ENCODE measurements around the gene HSPA6.
A peak's percentile ranks its signal among the peaks of the same experiment; 100 is the strongest.
"Not testable (repeated sequence)": the region's sequence is repeated elsewhere in the genome, so short reads cannot be mapped to it uniquely, and the experiment has no call there.

HSPA6 gene

DNA sequence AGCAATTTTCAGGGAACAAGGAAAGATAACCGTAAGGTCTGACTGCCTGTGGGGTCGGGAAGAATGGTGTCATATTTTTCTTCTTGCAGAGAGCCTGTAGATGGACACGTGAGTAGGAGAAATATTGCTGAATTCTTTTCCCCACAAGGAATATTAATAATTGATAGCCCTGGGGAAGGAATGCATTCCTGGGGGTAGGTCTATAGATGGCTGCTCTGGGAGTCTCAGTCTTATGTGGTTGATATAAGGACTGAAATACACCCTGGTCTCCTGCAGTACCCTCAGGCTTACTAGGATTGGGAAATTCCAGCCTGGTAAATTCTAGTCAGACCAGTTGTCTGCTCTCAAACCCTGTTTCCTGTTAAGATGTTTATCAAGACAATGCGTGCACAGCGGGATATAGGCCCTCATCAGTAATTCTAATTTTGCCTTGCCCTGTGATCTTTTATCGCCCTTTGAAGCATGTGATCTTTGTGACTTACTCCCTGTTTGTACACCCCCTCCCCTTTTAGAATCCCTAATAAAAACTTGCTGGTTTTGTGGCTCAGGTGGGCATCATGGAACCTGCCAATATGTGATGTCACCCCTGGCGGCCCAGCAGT is 12.8 kb downstream of the HSPA6 start:
- not testable (repeated sequence) for DNase-seq

DNA sequence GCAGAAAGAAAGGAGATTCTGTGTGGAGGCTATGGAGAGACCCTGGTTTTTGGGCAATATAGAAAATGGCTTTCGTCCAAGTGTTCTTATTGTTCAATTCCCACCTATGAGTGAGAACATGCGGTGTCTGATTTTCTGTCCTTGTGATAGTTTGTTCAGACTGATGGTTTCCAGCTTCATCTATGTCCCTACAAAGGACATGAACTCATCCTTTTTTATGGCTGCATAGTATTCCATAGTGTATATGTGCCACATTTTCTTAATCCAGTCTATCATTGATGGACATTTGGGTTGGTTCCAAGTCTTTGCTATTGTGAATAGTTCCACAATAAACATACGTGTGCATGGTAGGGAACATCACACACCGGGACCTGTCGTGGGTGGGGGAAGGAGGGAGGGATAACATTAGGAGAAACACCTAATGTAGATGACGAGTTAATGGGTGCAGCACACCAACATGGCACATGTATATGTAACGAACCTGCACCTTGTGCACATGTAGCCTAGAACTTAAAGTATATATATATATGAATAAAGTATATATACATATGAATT is 14.7 kb downstream of the HSPA6 start:
- not testable (repeated sequence) for DNase-seq

DNA sequence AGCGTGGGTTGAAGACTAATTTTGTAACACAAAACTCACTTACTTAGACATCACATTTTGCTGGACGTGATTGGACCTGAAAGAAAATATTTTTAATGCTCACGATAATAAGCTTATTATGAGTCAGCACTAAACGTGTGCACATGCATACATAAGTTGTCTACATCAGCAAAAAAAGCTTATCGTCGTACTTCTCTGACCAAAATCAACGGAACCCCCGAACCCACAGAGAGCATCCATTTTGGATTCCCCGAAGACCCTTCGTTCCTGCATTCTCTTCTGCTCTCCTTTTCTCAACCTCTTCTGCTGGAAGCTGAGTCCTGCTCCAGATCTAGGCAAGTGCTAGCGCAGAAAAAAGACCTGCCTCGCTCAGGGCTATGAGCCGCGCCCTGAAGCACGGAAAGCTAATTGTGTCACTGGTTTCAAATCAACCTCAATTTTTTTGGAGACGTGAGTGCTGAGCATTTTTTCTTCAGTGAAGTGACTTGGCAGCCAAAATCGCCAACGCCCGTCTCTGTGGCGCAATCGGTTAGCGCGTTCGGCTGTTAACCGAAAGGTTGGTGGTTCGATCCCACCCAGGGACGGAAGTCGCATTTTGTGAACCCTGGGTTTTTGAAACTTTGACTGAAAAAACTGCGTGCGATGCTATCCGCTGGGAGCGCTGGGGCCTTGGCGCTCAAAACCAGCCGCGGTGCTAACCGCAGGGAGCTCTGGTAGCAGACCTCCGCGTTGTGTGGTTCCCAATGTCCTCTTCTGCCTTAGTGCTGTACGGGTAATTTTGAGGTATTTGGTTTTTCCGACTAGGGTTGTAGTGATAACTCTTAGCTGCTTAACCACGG is 15.6 kb downstream of the HSPA6 start:
- DNase-seq: peak; percentile 54

DNA sequence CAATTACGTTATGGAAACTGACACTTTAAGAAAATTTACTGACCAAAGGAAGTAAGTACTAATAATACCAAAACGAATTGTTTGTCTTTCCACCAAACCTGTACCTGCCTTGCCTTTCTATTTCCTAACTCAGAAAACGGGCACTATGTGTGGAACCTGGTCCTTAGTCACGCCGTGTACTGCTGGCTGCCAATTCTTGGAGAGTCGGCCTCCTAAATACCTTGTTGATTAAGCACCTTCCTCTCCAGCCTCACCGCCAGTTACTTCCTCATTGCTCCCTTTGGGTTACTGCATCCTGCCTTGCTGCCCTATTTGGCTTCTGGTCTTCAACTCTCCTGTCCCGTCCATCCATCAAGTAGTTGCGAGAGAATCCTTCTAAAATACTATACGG is 16.2 kb downstream of the HSPA6 start:
- not testable (repeated sequence) for DNase-seq

DNA sequence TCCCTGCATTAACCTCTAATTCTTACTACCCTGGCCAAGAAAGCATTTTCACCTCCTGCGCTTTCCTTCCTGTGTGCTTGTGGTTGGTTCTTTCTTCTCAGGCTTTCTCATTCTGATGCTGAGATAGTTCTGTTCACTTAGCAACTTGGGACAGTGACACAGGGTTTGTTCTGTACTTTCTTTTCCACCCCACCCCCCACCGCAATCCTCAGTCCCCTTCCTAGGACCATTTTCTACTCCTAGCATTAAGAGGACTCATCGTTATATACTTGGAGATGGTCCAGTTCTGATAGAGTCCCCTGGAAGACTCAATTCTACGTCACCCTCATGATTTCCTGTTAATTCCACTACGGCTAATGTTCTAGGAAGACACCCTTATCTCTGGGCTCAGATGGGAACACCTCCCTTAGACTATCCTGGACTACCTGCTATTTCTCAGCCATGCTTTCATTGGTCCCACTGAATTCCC is 17.8 kb downstream of the HSPA6 start:
- not testable (repeated sequence) for DNase-seq

DNA sequence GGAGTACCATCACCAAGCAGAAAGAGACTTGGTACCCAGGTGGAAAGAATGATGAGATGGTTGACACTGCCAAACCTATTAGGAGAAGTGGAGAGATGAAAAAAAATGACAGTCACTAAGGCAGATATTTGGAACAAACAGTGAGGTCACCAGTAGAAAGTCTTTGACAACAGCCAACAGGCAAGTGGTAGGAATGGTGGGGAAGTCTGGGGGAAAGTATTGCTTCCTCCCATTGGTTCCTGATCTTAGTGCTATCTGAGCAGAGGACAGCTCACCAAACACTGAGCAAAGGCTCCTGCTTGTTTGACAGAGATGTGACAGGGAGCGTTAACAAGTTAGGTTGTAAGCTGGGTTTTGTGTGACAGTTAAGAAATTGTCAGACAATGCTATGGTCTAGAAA is 18.8 kb downstream of the HSPA6 start:
- not testable (repeated sequence) for DNase-seq

DNA sequence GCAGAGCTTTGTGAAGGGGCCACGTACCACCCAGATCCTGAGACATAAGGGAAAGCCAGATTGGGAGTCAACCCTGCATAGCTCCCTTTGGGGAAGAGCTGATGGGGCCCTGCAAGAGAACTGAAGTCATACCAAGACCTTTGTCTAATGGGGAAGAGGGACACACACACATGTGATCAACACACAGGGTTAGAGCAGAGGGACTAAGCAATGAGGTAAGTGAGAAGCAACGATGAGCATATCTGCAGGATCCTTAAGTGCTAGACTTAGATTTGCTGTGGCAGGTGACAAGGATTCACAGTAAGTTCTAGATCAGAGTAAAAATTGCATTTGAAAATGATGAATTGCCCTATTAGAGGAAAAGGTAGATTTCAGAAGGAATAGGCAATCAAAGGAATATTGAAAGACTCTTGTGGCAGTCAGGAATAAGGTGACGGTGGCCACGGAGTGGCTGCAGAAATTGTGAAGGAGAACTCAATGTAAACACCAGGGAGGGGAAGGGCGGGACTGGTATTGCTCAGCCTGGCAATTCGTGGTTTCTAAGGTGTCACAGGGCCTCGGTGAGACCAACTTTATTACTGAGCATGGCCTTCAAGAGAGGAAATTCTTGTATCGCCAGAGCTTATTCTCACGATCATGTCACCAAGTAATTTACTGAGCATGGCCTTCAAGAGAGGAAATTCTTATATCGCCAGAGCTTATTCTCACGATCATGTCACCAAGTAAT is 20.8 kb downstream of the HSPA6 start:
- DNase-seq: not testable (repeated sequence)

DNA sequence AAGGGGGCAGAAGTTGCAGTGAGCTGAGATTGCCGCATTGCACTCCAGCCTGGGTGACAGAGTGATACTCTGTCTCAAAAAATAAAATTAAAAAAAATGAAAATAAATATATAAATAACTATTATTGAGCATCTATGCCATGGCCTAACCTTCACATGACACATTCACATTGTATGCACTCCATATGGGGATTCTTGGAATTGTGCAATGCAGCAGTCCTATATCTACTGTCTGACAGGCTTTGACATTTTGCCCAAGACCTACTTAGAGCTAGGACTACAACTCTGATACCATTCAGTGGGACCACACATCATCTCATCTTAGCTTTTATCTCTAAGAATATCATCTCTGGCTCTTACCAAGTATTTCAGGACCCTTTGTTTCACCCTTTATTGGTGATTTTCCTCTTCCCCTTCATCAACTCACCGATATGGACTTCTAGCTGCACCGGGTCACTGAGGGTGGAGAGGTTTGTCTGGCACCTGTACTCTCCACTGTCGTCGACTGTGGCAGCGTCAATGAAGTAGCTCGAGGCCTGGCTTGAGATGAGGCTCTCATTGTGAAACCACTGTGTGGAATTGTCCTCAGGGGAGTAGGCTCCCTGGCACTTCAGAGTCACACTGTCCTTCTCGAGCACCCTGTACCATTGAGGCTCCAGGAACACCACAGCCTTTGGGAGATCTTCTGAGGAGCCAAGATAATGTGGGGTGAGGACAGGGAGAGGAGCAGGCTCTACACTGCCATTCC is 23.8 kb downstream of the HSPA6 start:
- DNase-seq: not testable (repeated sequence)

DNA sequence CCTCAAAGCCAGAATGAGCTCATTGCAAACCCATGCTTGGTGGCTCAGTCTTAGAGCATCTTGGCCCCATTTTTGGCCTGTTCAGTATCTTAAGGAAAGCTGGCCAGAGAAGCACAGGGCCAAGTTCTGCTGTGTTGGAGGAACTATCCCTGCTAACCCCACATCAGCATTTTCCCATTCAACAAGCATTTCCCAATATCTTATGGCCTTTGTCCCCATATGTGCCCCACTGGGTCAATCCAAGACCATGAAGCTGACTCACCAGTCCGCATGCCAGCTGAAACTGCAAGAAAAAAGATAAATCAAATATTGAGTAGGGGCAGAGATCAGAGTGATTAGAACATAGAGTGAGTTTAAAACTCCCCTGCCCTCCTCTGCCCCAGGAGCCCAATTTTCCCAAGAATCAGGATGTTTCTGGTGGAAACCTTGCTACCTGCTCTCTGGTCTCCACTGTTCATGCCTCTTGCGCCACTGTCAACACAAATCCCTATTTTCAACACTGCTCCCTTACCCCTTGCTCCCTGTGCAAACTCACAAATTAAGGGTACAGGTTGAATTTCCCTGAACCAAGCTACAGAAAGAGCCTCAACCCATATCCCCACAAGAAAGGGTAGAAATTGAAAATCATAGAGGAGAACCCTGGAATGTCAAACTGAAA is 24.5 kb downstream of the HSPA6 start:
- not testable (repeated sequence) for DNase-seq

DNA sequence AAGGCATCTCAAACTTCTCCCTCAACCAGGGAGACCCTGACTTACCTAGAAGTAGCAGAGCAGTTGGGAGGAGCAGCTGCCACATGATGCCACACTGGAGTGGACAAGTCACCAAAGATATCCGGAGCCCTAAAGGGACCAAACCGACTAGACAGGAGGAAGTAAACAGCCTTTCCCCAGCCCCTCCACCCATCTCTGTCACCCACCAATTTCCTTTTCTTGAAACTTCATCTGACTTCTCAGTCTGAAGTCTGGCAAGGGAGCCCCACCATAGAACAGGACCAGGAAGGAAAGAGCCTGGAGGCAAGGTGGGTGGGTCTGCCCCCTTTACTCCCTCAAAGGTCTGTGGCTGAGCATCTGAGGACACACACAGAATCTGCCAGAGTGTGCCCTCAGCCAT is 25.3 kb downstream of the HSPA6 start, which contains the start of gene FCGR3A:
TSS of gene FCGR3A (minus strand) at position 167 of the 400 bp plus-strand sequence. CDS start at position 85, 82 bp downstream.
- DNase-seq: no peak

DNA sequence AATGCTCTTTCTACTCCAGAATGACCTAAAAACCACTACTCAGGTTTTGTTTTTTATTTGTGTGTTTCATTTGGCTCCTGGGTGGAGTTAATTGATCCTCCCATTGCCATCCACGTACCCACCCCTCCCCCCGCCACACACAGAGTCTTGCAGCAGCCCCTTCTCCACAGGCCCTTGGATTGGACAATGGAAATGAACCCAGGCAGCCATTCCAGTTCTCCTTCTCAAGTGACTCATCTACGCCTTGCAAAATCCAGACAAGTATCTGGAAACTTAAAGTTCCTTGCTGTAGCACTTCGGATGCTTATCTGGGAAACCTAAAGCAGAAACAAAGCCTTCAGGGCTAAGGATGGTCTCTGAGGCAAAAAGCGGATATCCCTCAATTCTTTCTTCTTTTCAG is 26.6 kb downstream of the HSPA6 start:
- not testable (repeated sequence) for DNase-seq

DNA sequence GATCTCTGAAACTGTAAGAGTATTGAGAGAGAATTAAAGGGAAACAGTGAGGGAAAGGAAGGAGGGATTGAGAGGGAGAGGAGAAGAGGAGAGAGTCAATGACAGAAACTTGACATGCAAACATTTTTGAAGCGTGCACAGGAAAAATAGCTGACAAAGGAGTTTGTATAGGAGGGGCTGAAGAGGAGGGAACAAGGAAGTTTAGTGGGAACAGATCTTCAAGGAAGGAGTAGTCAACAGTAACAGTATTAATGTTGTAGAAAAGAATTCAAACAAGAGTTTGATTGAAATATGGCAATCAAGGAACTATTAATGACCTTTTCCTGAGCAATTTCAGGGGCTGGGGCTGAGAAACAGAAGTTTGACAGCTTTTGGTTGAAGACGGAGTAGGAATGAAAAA is 29.3 kb downstream of the HSPA6 start:
- DNase-seq: not testable (repeated sequence)

DNA sequence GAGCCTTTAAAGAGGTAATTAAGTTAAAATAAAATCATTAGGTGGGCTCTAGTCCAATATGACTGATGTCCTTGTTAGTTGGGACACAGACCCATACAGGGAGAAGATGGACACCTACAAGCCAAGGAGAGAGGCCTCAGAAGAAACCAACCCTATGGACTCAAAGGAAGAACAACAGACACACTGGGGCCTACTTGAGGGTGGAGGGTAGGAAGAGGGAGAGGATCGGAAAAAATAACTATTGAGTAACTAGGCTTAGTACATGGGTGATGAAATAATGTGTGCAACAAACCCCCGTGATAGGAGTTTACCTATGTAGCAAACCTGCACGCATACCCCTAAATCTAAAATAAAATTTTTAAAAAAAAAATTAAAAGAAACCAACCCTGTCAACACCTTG is 30.0 kb downstream of the HSPA6 start:
- DNase-seq: not testable (repeated sequence)

DNA sequence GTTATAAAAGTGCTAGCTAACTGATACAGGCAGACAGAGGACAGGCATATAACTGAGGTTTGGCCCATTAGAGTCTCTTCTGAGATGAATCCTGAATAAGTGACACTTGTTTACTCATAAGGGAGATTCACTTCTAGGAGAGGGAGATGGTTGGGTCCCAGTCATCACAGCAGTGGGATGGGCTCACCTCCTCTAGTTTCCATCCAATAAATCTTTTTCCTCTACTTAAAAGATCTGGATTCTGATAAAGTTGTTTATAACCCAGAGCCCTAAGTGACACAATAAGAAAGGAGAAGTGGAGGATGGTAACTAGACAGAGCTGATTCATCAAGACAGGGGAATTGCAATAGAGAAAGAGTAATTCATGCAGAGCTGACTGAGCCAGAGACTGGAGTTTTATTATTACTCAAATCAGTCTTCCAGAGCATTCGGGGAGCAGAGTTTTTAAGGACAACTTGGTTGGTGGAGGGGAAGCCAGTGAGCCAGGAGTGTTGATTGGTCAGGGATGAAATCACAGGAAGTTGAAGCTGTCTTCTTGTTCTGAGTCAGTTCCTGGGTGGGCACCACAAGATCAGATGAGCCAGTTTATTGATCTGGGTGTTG is 30.6 kb downstream of the HSPA6 start:
- not testable (repeated sequence) for DNase-seq

DNA sequence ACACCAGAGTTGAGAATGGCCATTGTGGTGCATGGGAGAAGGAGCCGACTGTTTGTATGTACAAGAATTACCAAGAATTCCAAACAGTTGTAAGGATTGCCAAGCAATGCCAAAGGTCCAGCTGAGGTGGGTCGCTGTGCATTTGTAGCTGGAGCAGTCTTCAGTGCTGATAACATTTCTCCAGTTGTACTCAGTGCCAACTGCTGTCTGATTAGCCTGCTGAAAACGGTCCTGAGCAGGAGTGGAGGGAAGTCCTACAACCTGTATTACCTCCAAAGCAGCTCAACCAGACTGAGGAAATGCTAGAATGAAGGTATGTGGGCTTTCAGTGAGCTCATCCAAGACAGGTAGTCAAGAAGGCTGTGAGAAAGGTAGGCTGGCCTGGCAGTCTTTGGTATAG is 31.8 kb downstream of the HSPA6 start:
- DNase-seq: not testable (repeated sequence)

DNA sequence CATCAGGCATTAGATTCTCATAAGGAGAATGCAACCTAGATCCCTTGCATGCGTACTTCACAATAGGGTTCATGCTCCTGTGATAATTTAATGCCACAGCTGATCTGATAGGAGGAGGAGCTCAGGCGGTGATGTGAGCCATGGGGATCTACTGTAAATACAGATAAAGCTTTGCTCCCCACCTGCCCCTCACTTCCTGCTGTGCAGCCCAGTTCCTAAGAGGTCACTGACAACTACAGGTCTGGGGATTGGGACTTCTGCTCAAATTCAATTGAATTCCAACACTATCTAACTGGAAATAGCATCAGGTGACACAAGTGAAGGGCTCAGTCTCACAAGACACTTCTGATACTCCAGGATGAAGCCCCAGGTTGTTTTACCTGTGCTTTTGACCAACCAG is 32.6 kb downstream of the HSPA6 start:
- not testable (repeated sequence) for DNase-seq

DNA sequence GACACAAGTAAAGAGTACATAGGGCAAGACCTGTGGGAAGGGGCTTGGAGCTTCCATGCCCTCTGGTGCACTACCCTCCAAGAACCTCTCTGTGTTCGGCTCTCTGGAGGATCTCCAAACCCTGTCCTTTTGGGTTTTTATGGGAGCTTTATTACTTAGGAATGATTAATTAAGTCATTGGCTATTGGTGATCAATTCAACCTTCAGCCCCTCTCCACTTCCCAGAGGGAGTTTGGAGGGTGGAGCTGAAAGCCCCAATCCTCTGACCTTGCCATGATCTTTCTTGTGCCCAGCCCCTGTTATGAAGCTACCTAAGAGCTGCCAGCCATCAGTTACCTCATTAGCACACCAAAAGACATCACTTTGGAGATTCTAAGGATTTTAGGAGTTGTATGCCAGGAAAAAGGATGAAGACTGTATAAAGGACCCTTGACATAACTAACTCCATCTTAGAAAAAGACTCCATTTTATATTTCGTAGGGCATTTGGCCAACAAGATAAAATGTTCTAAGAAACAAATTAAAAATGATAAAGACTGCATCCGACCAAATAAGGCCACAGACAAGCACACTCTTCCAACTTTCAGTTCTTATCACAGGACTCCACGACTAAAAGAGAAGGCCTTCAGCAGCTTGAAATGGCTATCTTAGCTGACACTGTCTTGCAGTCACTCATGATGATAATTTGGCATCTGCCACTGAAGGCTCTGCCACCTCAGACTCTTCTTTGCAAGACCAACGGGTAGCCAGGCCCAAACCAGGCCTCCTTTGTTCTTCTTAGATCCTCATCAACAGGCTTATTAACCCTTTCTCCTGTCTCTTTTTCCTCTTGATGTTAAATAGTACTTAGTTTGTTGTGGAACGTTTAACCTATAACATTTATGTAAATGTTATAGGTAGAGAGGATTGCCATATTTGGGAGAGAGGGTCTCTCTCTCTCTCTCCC is 33.4 kb downstream of the HSPA6 start:
- not testable (repeated sequence) for DNase-seq

DNA sequence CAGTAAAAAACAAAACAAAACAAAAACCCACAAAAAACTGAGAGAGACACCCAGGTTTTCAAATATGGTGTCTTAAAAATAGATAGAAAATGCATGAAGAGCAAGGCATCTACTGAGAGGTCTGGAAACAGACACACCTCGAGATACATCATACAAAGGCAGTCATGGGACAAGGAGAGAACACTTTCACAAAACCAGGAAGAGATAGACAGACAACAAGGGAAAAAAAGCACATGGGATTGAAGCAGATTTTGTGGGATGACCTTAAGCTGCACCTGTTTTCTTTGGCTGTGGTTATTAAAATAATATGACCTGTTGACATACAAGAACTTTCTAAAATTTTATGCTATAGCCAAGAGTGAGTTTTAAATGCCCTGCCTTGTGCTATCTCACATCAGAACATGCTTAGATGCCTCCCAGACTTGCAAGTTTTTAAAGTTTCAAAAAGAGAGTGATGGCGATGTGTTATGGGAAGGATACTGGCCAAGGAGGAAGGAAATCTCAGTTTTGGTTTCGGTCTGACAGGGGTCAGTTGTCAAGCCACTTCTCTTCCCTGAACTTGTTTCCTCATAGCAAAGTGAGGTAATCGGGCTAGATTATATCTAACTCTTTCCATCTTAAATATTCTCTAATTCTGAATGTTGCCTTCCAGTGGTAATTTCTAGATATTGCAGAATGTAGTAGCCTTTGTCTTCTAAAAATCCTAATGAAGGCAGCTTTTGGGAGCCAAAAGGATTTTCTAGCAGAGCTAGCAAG is 36.8 kb downstream of the HSPA6 start:
- peak; percentile 60 for DNase-seq

DNA sequence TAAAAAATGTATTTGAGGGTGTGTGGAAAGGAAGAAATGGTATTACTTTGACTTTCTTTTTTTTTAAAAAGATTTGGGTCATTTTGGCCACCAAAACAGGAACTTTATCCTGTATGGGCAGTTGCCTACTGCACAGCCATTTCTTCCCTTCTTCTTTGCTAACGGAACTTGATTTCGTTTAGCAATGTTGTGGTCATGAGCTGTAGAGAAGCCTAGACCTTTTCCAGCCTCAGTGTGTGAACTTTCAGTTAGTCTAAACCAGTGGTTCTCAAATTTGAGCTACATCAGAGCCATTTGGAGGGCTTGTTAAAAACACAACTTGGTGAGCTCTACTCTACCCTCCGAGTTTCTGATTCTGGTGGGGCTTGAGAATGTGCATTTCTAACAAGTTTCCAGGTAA is 38.1 kb downstream of the HSPA6 start:
- DNase-seq: not testable (repeated sequence)
